HG03045 (cell line): ENCODE measurements around the gene SMIM1.
"Not testable (repeated sequence)": the region's sequence is repeated elsewhere in the genome, so short reads cannot be mapped to it uniquely, and the experiment has no call there.

Source experiments
- ATAC-seq: cut with Tn5 transposase; IDR thresholded peaks from one replicate; pipeline ENCODE4 v1.9.1; 2021; ENCODE audit warnings: mild to moderate bottlenecking, moderate library complexity; ENCODE audit not compliant: unreplicated experiment

The SMIM1 gene

DNA sequence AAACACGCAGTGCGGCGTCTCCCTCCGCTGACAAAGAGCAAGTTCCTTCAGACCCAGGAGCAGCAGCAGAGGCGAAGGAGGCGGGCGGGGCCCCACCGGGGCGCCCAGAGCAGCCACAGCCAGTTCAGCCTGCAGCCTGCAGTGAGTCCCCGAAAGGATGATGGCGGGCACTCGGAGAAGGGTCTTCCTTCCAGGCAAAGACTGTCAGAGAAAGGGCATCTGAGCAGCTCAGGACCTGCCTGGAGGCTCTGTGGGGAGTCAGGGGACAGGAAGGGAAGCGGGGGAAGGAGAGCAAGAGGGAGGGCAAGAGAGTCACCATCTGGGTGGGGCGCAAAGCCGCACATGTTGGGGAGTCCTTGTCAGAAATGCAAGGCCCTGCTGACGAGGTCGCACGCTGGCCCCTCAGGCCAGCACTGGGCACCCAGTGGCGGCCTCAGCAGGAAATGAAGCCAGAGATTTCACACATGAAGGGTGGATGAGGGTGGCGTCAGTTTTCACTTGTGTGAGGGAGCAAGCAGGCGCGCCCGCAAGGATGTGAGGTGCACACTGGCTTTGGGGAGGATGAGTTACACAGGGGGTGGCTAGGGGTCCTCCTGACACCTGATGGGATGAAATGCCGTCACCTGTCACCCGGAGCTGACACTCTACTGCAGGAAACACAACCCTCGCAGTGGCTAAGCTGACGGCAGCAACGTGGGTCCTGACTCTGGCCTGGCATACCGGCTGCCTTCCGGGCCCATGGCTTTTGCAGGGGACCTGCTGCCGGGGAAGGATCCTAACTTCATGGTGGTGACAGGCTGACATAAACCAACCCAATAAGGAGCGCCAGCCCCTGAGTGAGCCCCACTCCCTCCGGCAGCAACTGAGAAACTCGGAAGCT, 17.1 kb downstream of the SMIM1 start:
- no peak for ATAC-seq

- ATAC-seq: no peak
Observed at GRCh38 chr1:3790500-3790923, 18.0 kb downstream of the SMIM1 start.

DNA sequence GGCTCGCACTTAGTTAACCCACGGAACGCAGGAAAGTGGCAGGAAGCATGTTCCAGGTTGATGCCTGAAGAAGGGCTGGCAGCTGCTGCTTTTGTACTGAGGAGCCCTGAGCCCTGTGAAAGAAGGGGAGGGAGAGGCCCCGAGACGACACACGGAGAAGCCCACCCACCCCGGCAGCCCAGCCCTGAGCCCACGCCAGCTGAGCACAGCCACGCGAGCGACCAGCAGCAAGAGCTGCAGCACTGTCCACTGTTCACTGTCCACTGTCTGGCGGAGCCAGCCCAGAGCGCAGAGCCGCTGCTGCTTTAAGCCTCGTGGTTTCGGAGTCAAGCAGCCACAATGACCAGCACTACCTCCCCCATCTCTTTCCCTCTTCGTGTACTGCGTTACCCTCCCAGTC, 18.4 kb downstream of the SMIM1 start:
- ATAC-seq: no peak

- ATAC-seq: peak; percentile 27
Observed at GRCh38 chr1:3795453-3796214, 23.1 kb downstream of the SMIM1 start.

- ATAC-seq: peak; percentile 95
Observed at GRCh38 chr1:3796215-3797061, 23.9 kb downstream of the SMIM1 start, which contains the start of gene LRRC47. TSS of gene LRRC47 (minus strand) at chr1:3796498. CDS start at chr1:3796476, 22 bp downstream.

DNA sequence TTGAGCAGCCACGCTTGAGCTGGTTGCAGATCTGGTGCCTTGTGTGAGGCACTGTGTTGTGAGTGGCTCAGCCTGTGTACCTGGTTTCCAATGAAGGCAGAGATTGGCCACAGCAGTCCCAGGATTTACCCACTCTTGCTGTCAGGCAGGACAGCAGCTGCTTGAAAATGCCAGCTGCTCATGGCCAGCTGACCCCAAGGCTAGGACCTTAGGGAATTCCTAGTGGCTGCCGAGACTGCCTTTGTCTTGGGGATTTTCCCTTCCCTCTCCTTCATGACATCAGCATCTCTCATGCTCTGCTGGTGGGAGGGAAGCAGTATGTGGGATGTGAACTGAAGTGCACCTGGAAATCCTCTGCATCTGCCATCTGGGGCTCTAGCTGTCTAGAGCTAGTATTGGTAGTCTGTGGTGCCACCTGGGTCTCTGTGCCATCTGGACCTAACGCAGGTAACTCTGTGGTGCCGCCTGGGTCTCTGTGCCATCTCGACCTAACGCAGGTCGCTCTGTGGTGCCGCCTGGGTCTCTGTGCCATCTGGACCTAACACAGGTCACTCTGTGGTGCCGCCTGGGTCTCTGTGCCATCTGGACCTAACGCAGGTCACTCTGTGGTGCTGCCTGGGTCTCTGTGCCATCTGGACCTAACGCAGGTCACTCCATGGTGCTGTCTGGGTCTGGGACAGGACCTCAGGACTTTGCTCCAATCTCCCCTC, 27.6 kb downstream of the SMIM1 start:
- ATAC-seq: no peak

GRCh38 chr1:3800795-3801194, 28.2 kb downstream of the SMIM1 start:
- not testable (repeated sequence) for ATAC-seq

DNA sequence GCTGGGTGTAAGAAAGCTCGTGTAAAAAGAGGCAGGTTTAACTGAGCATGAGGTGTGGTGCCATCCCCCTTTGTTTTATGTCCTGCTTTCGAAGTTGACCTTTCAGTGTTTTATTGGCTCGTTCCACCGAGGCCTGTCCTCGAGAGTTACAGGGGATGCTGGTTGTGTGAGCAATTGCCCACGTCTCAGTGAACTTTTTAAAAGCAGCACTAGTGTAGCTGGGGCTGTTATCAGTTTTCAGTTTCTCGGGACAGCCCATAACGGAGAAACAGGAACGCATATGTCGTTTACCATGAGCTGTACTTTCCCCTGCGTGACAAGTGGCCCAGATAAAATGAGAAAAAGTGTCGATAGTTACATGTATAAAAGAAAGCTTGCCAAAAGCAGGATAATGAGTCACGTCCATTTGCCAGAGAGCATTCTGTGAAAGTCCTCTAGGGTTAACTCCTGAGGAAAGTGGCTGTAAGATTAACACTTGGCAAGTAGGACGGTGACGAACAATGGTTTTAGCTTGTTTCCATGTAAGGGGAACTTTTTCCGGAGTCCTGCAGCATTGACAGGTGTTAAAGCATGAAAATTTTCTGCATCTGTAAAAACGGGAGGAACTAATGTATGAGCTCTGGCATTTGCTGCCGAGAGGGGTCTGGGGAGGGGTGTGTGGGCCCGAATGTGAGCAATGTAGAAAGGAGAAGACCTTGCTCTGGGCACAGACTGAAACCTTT, 31.5 kb downstream of the SMIM1 start:
- no peak for ATAC-seq

DNA sequence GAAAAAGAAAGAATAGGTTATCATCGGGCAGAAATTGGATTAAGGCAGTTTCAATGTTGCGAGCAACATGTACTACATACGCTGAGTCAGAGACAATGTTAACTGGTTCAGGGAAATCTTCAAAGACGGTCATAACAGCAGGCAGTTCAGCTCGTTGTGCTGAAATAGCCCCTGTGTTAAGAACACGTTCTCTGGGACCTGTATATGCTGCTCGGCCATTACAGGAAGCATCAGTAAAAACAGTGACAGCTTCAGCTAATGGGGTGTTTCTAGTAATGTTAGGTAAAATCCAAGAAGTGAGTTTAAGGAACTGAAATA, 32.0 kb downstream of the SMIM1 start:
- ATAC-seq: not testable (repeated sequence)

DNA sequence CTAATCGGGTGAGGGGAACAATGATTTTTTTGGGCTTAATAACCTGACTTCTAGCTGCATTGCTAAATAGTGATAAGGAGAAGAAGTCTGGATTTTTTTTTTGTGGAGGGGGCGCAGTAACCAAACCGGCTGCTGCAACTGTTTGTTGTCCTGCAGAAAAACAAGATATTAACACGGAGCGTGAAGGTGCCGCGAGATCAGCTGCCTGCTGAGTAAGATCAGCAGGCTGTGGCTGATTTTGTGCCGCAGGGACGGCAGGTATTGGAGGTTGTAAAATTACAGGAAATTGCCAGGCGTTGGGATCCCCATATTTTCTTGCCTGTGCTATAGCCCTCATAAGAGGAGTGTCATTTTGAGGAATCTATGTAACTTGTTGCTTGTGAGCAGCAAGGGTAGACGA, 32.5 kb downstream of the SMIM1 start:
- ATAC-seq: no peak

GRCh38 chr1:3807769-3808168, 35.2 kb downstream of the SMIM1 start:
- ATAC-seq: no peak

DNA sequence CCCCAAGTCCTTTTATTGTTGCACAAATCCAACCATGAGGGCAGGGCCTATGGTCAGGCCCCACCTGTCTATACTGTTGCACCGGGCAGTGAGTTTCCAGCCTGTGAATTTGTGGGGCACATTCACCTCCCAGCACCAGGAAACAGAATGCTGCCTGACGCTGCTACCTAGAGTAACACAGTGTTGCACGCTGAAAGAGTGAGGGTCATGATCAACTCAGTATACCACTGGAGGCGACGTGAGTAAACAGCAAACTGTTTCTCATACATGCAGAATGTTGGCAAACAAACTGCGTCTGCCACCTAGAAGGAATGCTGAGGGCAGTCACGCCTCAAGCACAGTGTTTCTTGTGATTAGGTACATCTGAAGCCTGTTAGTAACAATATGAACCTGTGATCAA, 37.1 kb downstream of the SMIM1 start:
- ATAC-seq: no peak

GRCh38 chr1:3810149-3810761, 37.7 kb downstream of the SMIM1 start:
- not testable (repeated sequence) for ATAC-seq

GRCh38 chr1:3811595-3811911, 39.0 kb downstream of the SMIM1 start:
- no peak for ATAC-seq

DNA sequence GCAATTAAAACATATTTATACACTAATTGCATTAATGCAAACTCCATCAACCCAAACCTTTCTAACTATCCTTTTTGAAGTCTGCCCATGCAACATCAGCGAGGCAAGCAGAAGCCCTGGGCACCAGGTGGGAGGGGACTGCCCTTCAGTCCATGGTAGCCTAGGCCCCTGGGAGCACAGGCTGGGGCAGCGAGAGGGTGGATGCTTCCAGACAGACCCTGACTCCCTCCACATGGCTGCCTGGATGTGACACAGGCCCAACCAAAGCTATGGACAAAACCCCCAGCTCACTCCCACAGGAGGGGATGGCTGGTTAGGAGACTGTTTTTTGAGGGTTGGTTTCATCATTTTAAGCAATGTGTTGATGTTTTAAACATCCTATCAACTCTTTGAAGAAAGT, 41.5 kb downstream of the SMIM1 start:
- ATAC-seq: no peak

DNA sequence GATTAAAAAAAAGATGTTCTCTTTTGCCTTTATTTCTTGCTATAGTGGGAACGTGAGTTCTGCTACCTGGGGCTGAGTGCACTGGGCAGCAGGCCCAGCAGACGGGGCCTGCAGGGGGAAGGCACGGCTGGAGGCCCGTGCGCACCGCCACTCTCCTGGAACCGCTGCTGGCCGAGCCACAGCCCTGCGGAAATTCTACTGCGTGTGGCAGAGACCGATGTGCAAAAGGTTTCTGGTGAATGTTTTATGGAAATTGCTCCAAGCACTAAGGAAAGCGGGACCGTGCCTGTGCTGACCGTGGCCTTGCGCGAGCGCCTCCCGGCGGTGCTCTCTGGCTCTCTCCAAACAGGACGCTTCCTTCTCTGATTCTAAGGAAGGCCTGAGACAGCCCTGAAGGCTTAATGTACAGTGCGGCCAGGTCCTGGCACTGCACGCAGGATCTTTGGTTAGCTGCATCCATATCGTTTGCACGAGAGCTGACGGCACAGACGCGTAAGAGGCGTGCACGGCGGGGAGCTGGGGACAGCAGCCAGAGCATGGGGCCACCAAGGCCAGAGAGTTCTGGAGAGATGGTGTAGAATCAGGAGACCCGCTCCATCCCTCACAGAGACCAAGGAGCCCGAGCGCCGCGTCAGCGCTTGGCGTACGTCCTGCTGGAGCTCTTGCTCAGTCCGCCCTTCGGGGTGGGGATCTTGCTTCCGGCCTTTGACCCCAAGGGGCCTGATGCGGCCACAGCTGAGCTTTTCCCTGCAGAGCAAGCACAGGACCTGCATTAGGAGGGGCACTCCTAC, 42.4 kb downstream of the SMIM1 start:
- ATAC-seq: no peak

- ATAC-seq: no peak
Observed at GRCh38 chr1:3816331-3817137, 44.0 kb downstream of the SMIM1 start.

DNA sequence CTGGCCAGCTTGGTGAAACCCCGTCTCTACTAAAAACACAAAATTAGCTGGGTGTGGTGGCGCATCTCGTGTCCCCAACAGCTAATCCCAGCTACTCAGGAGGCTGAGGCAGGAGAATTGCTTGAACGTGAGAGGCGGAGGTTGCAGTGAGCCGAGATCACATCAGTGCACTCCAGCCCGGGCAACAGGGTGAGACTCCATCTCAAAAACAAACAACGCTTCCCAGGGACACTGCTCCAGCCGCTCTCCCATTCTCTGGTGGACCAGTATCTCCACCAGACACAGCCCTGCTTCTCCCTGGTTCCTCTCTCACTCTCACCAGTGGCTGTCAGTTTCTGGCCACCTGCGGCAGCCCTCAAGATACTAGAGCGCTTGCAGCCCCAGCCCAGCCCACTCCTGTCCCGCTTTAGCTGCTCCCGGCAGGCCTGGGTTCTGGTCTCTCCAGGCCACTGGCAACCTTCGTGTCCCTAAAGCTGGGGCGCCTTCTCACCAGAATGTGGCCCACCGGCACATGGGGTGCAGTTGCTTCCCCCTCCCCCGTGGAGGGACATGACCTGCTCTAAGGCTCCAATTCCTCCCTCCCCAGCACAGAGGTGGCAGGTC, 44.7 kb downstream of the SMIM1 start:
- ATAC-seq: no peak
